RPMI8226 (cell line): ENCODE data around the gene EXOC6B.
"Not testable (repeated sequence)": the region's sequence is repeated elsewhere in the genome, so short reads cannot be mapped to it uniquely, and the experiment has no call there.

Experiments used
- DNase-seq: peaks from one replicate; pipeline ENCODE4 v3.0.0-alpha.2; 2015

EXOC6B gene

DNA sequence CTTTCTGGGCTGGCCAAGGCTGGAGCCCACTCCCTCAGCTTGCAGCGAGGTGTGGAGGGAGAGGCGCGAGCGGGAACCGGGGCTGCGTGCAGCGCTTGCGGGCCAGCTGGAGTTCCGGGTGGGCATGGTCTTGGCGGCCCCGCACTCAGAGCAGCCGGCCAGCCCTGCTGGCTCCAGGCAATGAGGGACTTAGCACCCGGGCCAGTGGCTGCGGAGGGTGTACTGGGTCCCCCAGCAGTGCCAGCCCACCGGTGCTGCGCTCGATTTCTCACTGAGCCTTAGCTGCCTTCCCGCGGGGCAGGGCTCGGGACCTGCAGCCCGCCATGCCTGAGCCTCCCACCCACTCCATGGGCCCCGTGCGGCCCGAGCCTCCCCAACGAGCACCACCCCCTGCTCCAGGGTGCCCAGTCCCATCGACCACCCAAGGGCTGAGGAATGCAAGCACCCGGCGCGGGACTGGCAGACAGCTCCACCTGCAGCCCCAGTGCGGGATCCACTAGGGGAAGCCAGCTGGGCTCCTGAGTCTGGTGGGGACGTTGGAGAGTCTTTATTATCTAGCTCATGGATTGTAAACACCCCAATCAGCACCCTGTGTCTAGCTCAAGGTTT lies 404.0 kb downstream of the EXOC6B start:
- DNase-seq, result not testable (repeated sequence)

DNA sequence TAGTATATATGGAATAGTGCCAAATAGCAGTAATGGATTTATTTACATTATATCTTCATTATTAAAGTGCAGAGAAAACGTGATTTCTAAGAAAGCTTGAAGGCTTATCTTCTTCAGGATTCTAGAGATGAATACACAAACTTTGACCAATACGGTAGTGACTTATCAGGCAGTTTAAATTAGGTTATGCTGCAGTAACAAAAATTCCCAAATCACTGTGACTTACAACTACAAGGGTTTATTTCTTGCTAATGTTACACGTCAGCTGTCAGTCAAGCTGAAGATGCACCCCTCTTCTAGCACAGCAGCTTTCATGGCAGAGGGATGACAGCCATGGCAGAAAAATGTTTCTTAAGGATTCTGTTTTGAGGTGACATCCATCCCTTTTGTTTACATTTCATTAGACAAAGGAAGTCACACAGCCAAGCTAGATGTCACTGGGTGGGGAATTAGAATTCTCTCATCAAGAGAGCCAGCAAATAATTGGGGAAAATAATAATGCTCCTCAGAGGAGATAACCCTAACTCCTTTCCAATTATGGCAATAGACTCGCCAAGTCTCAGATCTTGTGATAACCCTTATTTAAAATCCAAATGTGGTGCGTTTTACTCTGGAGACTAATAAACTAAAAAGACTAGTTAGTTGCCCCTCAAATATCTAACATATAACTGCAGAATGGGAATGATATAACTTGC lies 409.9 kb downstream of the EXOC6B start:
- DNase-seq, result no peak

- no peak for DNase-seq
Measured at GRCh38 chr2:72415241-72415661, 410.6 kb downstream of the EXOC6B start.

DNA sequence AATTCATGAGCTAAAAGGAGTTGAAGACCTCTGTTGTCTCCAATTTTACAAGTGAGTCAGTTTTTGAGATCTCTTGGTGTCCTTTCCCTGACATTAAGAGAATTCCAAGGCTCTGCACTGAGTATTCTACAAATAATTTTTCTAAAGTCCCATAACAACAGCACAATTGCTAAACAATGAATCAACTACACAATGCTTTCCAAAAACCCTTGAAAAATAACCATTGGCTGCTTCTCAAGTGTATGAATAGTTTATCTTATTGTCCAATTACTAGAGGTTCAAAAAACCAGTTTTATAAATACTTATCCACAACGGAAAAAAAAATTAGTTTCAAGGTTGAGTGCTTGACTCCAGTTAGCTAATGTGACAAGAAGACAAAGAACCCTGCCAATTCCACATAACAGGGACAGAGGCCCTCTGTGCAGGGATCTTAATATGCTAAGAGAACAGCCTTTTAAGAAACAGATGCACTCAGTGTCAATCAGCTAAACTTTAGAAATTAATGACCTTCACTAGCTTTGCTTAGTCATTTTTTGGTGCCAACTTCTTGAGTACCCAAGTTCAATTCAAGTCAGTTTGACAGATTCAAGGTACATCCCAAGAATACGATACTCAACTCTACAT lies 411.6 kb downstream of the EXOC6B start:
- no peak for DNase-seq

DNA sequence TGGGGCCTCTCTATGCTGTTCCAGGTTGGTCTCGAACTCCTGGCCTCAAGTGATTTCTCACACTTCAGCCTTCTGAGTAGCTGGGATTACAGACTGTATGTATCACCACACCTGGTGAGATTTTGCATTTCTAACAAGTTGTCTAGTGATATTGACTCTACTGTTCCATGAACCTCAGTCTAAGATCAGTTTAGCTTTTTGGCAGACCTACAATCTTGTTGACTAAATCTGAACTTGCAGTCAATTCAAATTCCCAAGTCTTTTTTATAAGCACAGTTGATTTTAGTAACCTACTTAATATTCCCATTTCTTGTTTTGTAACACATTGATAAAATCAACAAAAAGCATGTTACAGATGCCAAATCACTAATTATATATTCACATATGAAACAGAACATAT lies 412.1 kb downstream of the EXOC6B start:
- DNase-seq, result no peak

- no peak for DNase-seq
Measured at GRCh38 chr2:72412214-72412613, 413.6 kb downstream of the EXOC6B start.

GRCh38 chr2:72399879-72400278 lies 426.0 kb downstream of the EXOC6B start:
- DNase-seq, result no peak

DNA sequence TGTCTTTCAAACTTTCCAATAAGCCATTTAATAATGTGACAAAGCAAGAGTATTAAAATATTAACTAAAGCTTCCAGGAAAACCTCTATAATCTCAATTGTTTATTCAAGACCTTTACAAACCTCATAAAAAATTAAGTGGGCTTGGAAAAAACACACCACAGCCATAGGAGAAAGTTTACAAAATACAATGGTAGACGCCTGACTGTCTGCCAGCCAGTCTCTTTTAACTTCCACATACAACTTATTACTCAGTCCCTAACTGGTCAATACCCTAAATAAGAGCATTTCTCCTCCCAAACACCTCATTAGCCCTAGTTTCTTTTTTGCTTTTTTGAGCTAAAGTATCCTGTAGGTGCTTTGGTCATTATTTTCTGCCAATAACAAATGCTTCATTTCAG lies 430.7 kb downstream of the EXOC6B start:
- no peak for DNase-seq

DNA sequence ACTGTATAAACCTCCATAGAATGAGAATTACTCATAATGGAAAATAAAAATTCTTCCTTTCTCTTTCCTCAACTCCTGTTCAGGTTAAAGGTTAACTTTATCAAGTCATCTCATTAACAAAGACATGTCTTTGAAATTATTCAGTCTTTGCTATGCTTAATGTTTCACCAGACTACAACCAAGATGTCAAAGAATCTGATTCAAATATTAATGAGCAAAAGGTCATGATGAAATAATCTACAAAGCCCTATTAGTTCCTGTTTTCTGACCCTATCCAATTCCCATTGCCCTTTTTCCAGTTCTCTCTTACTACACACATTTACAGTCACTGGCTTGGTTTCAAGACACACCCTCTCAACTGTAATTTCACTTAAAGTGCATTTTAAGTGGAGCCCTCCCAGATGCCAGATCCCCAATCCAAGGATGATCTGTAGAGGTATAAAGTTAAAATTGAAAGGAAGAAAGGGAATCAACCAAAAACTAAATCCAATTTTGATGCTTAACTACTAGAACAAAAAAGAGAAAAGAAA lies 431.2 kb downstream of the EXOC6B start:
- no peak for DNase-seq

DNA sequence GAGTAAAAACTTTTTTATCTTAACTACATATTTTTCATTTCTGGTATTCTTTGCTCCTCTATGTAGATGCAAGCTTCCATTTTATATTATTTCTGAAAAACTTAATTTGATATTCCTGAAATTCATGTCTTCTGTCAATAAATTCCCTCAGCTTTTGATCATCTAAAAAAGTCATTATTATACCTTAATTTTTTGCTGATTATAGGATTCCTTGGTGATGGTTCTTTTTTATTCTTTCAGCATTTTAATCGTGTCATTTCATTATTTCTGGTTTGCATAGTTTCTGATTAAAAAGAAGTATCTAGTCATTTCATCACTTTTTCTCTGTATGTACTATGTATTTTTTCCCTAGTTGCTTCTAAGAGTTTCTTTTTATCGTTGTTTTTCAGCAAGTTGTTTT lies 436.4 kb downstream of the EXOC6B start:
- DNase-seq, result no peak

- no peak for DNase-seq
Measured at GRCh38 chr2:72388263-72388662, 437.6 kb downstream of the EXOC6B start.

GRCh38 chr2:72386288-72386687 lies 439.5 kb downstream of the EXOC6B start:
- DNase-seq, result no peak

GRCh38 chr2:72378753-72379348 lies 447.0 kb downstream of the EXOC6B start:
- no peak for DNase-seq

DNA sequence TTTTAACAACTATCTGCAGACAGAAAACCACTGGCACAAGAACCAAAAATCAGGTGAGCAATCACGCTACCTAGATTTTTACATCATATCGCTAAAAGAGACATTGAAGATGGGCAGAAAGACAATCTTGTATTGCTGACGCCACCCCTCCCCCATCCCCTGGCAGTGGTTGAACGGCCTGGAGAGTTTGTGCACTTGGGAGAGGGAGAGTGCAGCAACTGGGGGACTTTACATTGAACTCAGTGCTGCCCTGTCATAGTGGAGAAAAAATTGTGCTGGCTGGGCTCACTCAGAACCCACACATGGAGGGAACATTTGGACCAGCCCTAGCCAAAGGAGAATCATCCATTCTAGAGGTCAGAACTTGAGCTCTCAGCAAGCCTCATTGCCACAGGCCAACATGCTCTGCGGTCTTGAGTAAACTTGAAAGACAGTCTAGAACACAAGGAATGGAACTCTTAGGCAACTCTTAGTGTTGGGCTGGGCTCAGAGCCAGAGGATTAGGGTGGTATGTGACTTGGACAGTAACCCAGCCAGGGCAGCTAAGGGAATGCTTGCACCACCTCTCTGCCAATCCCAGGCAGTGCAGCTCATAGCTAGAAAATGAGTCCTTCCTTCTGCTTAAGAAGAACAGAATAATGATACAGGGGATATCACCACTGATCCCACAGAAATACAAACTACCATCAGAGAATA lies 458.2 kb downstream of the EXOC6B start:
- DNase-seq, result no peak

GRCh38 chr2:72363406-72363805 lies 462.4 kb downstream of the EXOC6B start:
- no peak for DNase-seq

DNA sequence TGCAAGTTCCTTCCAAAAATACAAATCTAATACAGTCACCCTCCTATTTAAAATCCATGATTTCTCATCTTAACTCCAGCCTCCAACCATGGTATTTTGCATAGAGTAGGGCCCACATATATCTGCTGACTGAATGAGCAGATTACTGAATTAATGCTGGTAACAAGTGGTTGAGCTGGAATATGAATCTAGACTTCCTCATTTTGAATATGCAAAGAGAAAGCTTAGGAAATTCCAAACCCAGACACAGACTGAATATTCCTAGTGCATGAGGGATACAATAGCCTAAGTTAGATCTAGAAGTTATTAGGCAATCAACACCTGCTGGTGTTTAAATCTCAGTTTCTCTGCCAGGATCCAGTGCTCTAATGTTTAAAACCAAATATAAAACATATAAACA lies 463.1 kb downstream of the EXOC6B start:
- DNase-seq, result no peak

GRCh38 chr2:72361521-72361920 lies 464.3 kb downstream of the EXOC6B start:
- DNase-seq, result no peak

- no peak for DNase-seq
Measured at GRCh38 chr2:72361042-72361441, 464.8 kb downstream of the EXOC6B start.

- DNase-seq, result no peak
Measured at GRCh38 chr2:72350852-72351251, 475.0 kb downstream of the EXOC6B start.

GRCh38 chr2:72349016-72349415 lies 476.8 kb downstream of the EXOC6B start:
- DNase-seq, result no peak

DNA sequence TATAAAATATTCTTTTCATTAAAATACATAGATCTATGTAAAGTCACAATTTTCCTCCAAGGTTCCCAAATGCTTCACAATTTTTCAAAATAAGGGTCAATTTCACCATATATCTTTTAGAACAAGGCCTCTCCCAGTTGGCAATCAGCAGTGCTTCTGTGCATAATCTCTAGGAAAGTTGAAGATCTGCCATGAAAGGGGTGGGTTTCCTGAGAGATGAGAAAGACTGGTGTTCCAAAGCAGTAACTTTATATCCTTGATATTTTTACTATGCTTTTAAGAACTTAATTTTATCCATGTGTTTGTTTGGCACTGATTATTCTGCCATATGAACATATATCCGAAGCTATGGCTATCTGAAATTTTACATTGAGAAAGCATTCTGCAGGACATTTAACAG lies 478.8 kb downstream of the EXOC6B start:
- DNase-seq, result no peak

DNA sequence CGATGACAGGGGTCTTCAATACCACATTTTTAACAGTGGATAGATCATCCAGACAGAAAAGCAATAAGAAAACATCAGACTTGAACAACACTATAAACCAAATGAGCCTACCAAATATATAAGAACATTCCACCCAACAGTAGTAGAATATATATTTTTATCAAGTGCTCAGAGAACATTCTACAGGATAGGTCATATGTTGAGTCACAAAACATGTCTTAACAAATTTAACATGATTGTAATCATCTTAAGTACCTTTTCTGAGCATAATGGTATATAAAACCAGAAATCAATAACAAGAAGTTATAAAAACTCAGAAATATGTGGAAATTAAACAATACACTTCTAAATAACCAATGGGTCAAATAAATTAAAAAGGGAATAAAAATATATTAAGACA lies 484.2 kb downstream of the EXOC6B start:
- no peak for DNase-seq

- DNase-seq, result no peak
Measured at GRCh38 chr2:72340665-72341064, 485.2 kb downstream of the EXOC6B start.
